SK-N-SH treated with all-trans-retinoic acid at 6 μM for 48 hours (cell line): ENCODE measurements around the gene EMID1.

Experiments used
- ATAC-seq: fragments of 200-7000 bp; cut with Tn5 transposase; 3 replicates; pipeline ENCODE4 v1.9.1; 2020; ENCODE audit warnings: mild to moderate bottlenecking, moderate library complexity
- ARNTL ChIP-seq: fragments of 450-650 bp; formaldehyde crosslinking; IDR thresholded peaks from 2 replicates; pipeline ENCODE4 v1.5.0; 2020; ENCODE audit warnings: low read depth, mild to moderate bottlenecking, moderate library complexity, borderline replicate concordance
- BACH2 ChIP-seq: fragments of 250-450 bp; sonication (Bioruptor Pico); IDR thresholded peaks from 2 replicates; pipeline ENCODE4 v1.9.0; 2021; ENCODE audit warnings: mild to moderate bottlenecking, borderline replicate concordance
- CREB5 ChIP-seq: fragments of 250-450 bp; sonication (Bioruptor Pico); IDR thresholded peaks from 2 replicates; pipeline ENCODE4 v1.5.1; 2020; ENCODE audit warnings: low read depth, mild to moderate bottlenecking, moderate library complexity
- CSRNP3 ChIP-seq: fragments of 250-450 bp; sonication (Bioruptor Pico); IDR thresholded peaks from 2 replicates; pipeline ENCODE4 v1.5.1; 2021; ENCODE audit warnings: mild to moderate bottlenecking, moderate library complexity
- ESRRG ChIP-seq: fragments of 250-450 bp; sonication (Bioruptor Pico); IDR thresholded peaks from 2 replicates; pipeline ENCODE4 v1.6.1; 2021; ENCODE audit warnings: mild to moderate bottlenecking
- GLIS3 ChIP-seq: fragments of 250-450 bp; sonication (Bioruptor Pico); IDR thresholded peaks from 2 replicates; pipeline ENCODE4 v1.5.0; 2020; ENCODE audit warnings: mild to moderate bottlenecking, moderate library complexity
- ISL1 ChIP-seq: fragments of 250-450 bp; sonication (Bioruptor Pico); IDR thresholded peaks from 2 replicates; pipeline ENCODE4 v2.1.2; 2022; ENCODE audit warnings: mild to moderate bottlenecking, moderate library complexity
- OSR1 ChIP-seq: fragments of 250-450 bp; sonication (Bioruptor Pico); IDR thresholded peaks from 2 replicates; pipeline ENCODE4 v1.8.0; 2022; ENCODE audit warnings: moderate library complexity, mild to moderate bottlenecking, inconsistent platforms
- PATZ1 ChIP-seq: fragments of 250-450 bp; sonication (Bioruptor Pico); IDR thresholded peaks from 2 replicates; pipeline ENCODE4 v1.8.0; 2020; ENCODE audit warnings: mild to moderate bottlenecking, moderate library complexity, borderline replicate concordance
- PPARA ChIP-seq: fragments of 250-450 bp; sonication (Bioruptor Pico); IDR thresholded peaks from 2 replicates; pipeline ENCODE4 v1.5.0; 2020; ENCODE audit warnings: mild to moderate bottlenecking, borderline replicate concordance
- RARB ChIP-seq: fragments of 250-450 bp; sonication (Bioruptor Pico); IDR thresholded peaks from 2 replicates; pipeline ENCODE4 v1.8.0; 2021; ENCODE audit warnings: mild to moderate bottlenecking, moderate library complexity
- SNAI2 ChIP-seq: fragments of 250-450 bp; sonication (Bioruptor Pico); IDR thresholded peaks from 2 replicates; pipeline ENCODE4 v1.5.0; 2020; ENCODE audit warnings: mild to moderate bottlenecking, moderate library complexity
- TCF4 ChIP-seq: fragments of 250-450 bp; sonication (Bioruptor Pico); IDR thresholded peaks from 2 replicates; pipeline ENCODE4 v1.8.0; 2021; ENCODE audit warnings: mild to moderate bottlenecking, moderate library complexity, borderline replicate concordance
- TOX ChIP-seq: fragments of 250-450 bp; sonication (Bioruptor Pico); IDR thresholded peaks from 2 replicates; pipeline ENCODE4 v1.8.0; 2021; ENCODE audit warnings: mild to moderate bottlenecking, moderate library complexity, borderline replicate concordance
- TSHZ2 ChIP-seq: fragments of 250-450 bp; sonication (Bioruptor Pico); IDR thresholded peaks from 2 replicates; pipeline ENCODE4 v1.5.0; 2020; ENCODE audit warnings: mild to moderate bottlenecking, moderate library complexity
- ZC3H10 ChIP-seq: fragments of 250-450 bp; sonication (Bioruptor Pico); IDR thresholded peaks from 2 replicates; pipeline ENCODE4 v1.5.1; 2021; ENCODE audit warnings: mild to moderate bottlenecking, moderate library complexity
- ZFP30 ChIP-seq: fragments of 450-650 bp; formaldehyde crosslinking; IDR thresholded peaks from 2 replicates; pipeline ENCODE4 v1.5.0; 2022; ENCODE audit warnings: mild to moderate bottlenecking, moderate library complexity
- ZNF565 ChIP-seq: fragments of 450-650 bp; formaldehyde crosslinking; conservative IDR thresholded peaks from 2 replicates; pipeline ENCODE4 v1.5.0; 2020; ENCODE audit warnings: low read depth, mild to moderate bottlenecking, moderate library complexity
- ZNF70 ChIP-seq: fragments of 450-650 bp; formaldehyde crosslinking; IDR thresholded peaks from 2 replicates; pipeline ENCODE4 v1.5.0; 2020; ENCODE audit warnings: mild to moderate bottlenecking, moderate library complexity
- ZNF8 ChIP-seq: fragments of 450-650 bp; formaldehyde crosslinking; IDR thresholded peaks from 2 replicates; pipeline ENCODE4 v1.5.0; 2020; ENCODE audit warnings: mild to moderate bottlenecking, moderate library complexity
- TF ChIP-seq, protein P1 (sequence below): fragments of 250-450 bp; sonication (Bioruptor Pico); IDR thresholded peaks from 2 replicates; pipeline ENCODE4 v1.8.0; 2021; ENCODE audit warnings: low read depth, mild to moderate bottlenecking, moderate library complexity, borderline replicate concordance

Gene EMID1

DNA sequence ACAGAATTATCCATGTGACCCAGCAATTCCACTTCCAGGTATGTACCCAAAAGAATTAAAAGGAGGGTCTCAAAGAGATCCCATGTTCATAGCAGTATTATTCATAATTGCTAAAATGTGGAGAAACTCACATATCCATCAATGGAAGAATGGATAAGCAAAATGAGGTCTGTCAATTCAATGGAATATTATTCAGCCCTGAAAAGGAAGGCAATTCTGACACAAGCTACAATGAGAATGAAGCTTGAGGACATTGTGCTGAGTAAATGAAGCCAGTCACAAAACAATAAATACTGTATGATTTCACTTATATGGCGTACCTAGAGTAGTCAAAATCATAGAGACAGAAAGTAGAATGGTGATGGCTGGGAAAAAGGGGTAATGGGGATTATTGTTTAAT, 19.4 kb upstream of the EMID1 start:
- ATAC-seq, result no peak
- TF ChIP-seq ZNF565, result no peak

- no peak for ATAC-seq
- TF ChIP-seq CREB5 (CRISPR knock-in tag) (no peak), CSRNP3 (CRISPR knock-in tag) (no peak), ZNF565 (no peak), BACH2 (CRISPR knock-in tag) (no peak), SNAI2 (CRISPR knock-in tag) (no peak)
These were observed 17.9 kb upstream of the EMID1 start for GRCh38 chr22:29187831-29188230.

DNA sequence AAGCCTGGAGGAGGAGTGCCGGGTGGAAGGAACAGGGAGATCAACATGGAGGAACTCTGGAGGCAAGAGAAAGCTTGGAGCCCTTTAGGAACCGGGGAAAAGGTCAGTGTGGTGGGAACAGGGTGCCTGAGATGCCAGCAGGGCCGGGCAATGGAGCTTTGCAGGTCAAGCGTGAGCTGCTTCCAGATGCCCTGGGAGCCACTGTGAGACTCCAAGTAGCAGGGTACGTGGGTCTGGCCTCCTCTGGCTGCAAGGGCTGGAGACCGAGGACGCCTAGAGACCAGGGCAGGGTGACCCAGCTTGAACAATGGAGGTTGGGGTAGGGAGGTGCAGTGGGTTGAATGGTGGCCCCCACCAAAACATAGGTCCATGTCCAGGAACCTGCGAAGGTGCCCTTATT, 15.6 kb upstream of the EMID1 start:
- no peak for ATAC-seq

GRCh38 chr22:29190918-29191317, 14.8 kb upstream of the EMID1 start:
- ATAC-seq, result no peak
- TF ChIP-seq TCF4 (CRISPR knock-in tag), result no peak
- no peak for TF ChIP-seq ZFP30
- TF ChIP-seq PATZ1 (CRISPR knock-in tag), result no peak
- TF ChIP-seq ZNF8 (CRISPR knock-in tag), result no peak
- no peak for TF ChIP-seq ZNF565
- TF ChIP-seq ISL1 (CRISPR knock-in tag), result no peak
- TF ChIP-seq BACH2 (CRISPR knock-in tag), result no peak
- no peak for TF ChIP-seq ZNF70 (CRISPR knock-in tag)
- no peak for TF ChIP-seq OSR1
- TF ChIP-seq, protein P1, sequence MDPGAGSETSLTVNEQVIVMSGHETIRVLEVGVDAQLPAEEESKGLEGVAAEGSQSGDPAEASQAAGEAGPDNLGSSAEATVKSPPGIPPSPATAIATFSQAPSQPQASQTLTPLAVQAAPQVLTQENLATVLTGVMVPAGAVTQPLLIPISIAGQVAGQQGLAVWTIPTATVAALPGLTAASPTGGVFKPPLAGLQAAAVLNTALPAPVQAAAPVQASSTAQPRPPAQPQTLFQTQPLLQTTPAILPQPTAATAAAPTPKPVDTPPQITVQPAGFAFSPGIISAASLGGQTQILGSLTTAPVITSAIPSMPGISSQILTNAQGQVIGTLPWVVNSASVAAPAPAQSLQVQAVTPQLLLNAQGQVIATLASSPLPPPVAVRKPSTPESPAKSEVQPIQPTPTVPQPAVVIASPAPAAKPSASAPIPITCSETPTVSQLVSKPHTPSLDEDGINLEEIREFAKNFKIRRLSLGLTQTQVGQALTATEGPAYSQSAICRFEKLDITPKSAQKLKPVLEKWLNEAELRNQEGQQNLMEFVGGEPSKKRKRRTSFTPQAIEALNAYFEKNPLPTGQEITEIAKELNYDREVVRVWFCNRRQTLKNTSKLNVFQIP (CRISPR knock-in tag), result no peak
- TF ChIP-seq ZC3H10 (CRISPR knock-in tag), result no peak
- no peak for TF ChIP-seq RARB (CRISPR knock-in tag)
- TF ChIP-seq ARNTL, result no peak

More for the DNA sequence above, 15.6 kb upstream of the EMID1 start:
- TF ChIP-seq TOX (CRISPR knock-in tag) (no peak), TCF4 (CRISPR knock-in tag) (no peak), ZNF70 (CRISPR knock-in tag) (no peak), SNAI2 (CRISPR knock-in tag) (no peak), ARNTL (no peak), PPARA (CRISPR knock-in tag) (no peak), RARB (CRISPR knock-in tag) (no peak), ZNF565 (no peak), GLIS3 (CRISPR knock-in tag) (no peak), ESRRG (CRISPR knock-in tag) (no peak), PATZ1 (CRISPR knock-in tag) (no peak), ZFP30 (no peak), ISL1 (CRISPR knock-in tag) (no peak), ZNF8 (CRISPR knock-in tag) (no peak), TSHZ2 (no peak)
- TF ChIP-seq, all 23 proteins: peak for 0
